ENCODE data around the gene CRACR2A. TPM values are rescaled to one million over a fixed set of nuclear protein-coding genes. Genes with fewer than 3 reads are reported as not detected.

Gene CRACR2A
- total RNA-seq, 2 experiments from 2014 or later = 28.2 to 31.1 TPM

- ChIA-PET CTCF (ENCODE audit: unreplicated experiment) (no interaction called here), POLR2A (no interaction called here)
- Histone ChIP-seq H4K20me1 (ENCODE audit: insufficient read depth, low read length) (no peaks in the 10 kb centered on the region), H3K9me2 (ENCODE audit: insufficient read depth, low read length) (no peaks in the 10 kb centered on the region), H3K4me1 (ENCODE audit: insufficient read depth, low read length, poor library complexity, severe bottlenecking) (no peaks in the 10 kb centered on the region), H3K79me2 (ENCODE audit: insufficient read depth, low read depth, low read length) (no peaks in the 10 kb centered on the region), H3K4me2 (ENCODE audit: low read length) (no peak overlapping the region), H3K27ac (ENCODE audit: low read depth, low read length, poor library complexity, severe bottlenecking) (no peak overlapping the region), H2AFZ (ENCODE audit: low read length) (no peak overlapping the region), H3K4me3 (ENCODE audit: low read depth, low read length, poor library complexity, severe bottlenecking) (no peak overlapping the region), H3K36me3 (ENCODE audit: insufficient read depth, low read length) (no peaks in the 10 kb centered on the region), H3K9me3 (ENCODE audit: low read length) (no peaks in the 10 kb centered on the region)
- no TSS peak for BruUV-seq (replicated peaks)
- intact Hi-C loops (cut with micrococcal nuclease; ENCODE audit: unreplicated experiment) = no loop called here
- TF ChIP-seq CTCF (conservative IDR thresholded peaks at IDR 0.05; ENCODE audit: low read length) = no peak
- TF ChIP-seq EZH2phosphoT487 (IDR thresholded peaks at IDR 0.05; ENCODE audit: borderline replicate concordance, low read depth, low read length) = no peak
- no peak for DNase-seq (ENCODE audit: low spot score)
Measured at GRCh38 chr12:3600039-3600720, 152.7 kb downstream of the CRACR2A start.

- H3K9me2 ChIP-seq (ENCODE audit: insufficient read depth, low read length) = no peaks in the 10 kb centered on the region
- POLR2A ChIA-PET = no interaction called here
- CTCF ChIA-PET (ENCODE audit: unreplicated experiment) = no interaction called here
- no peak overlapping the region for H3K4me3 ChIP-seq (ENCODE audit: low read depth, low read length, poor library complexity, severe bottlenecking)
- TF ChIP-seq EZH2phosphoT487 (IDR thresholded peaks at IDR 0.05; ENCODE audit: borderline replicate concordance, low read depth, low read length) = no peak
- TF ChIP-seq CTCF (conservative IDR thresholded peaks at IDR 0.05; ENCODE audit: low read length) = no peak
- H3K27ac ChIP-seq (ENCODE audit: low read depth, low read length, poor library complexity, severe bottlenecking) = no peak overlapping the region
- no peaks in the 10 kb centered on the region for H3K9me3 ChIP-seq (ENCODE audit: low read length)
- no TSS peak for BruUV-seq (replicated peaks)
- H3K4me1 ChIP-seq (ENCODE audit: insufficient read depth, low read length, poor library complexity, severe bottlenecking) = no peaks in the 10 kb centered on the region
- no peak overlapping the region for H2AFZ ChIP-seq (ENCODE audit: low read length)
- no peaks in the 10 kb centered on the region for H4K20me1 ChIP-seq (ENCODE audit: insufficient read depth, low read length)
- intact Hi-C loops (cut with micrococcal nuclease; ENCODE audit: unreplicated experiment) = no loop called here
- H3K4me2 ChIP-seq (ENCODE audit: low read length) = no peak overlapping the region
- H3K79me2 ChIP-seq (ENCODE audit: insufficient read depth, low read depth, low read length) = no peaks in the 10 kb centered on the region
- no peaks in the 10 kb centered on the region for H3K36me3 ChIP-seq (ENCODE audit: insufficient read depth, low read length)
- no peak for DNase-seq (ENCODE audit: low spot score)
Measured at GRCh38 chr12:3598896-3599860, 153.7 kb downstream of the CRACR2A start.
